ENCODE measurements around the gene REL.

- no peak for TF ChIP-seq CTCF (conservative IDR thresholded peaks at IDR 0.05; ENCODE audit: low read depth, low read length)
- no peak for TF ChIP-seq EZH2 (IDR thresholded peaks at IDR 0.05; ENCODE audit: borderline replicate concordance, low read depth, low read length, poor library complexity, severe bottlenecking)
Observed at GRCh38 chr2:60932954-60933353, 51.6 kb downstream of the REL start.

Measured in A673 (cell line).